Vagina (tissue), 2 donors: Measurements from ENCODE around the gene SEC22C. TPM values are rescaled to one million over a fixed set of nuclear protein-coding genes. Genes with fewer than 3 reads are reported as not detected.
"Not testable (repeated sequence)": the region's sequence is repeated elsewhere in the genome, so short reads cannot be mapped to it uniquely, and the experiment has no call there.

Experiments
- DNase-seq, 2 donors: peaks; one replicate each; pipeline ENCODE4 v3.0.0-alpha.2; 2017; ENCODE audit errors: extremely low spot score in 2 of 2
- H3K27ac ChIP-seq: fragments of 200-600 bp; sonication (generic); one replicate; pipeline ENCODE4 v1.5.1; 2019
- H3K27me3 ChIP-seq: fragments of 200-600 bp; sonication (generic); one replicate; pipeline ENCODE4 v1.5.1; 2019
- H3K36me3 ChIP-seq, 2 donors: fragments of 200-600 bp; sonication (generic); one replicate each; pipeline ENCODE4 v1.5.1; 2017 to 2019
- H3K4me1 ChIP-seq: fragments of 200-600 bp; sonication (generic); one replicate; pipeline ENCODE4 v1.5.1; 2019
- H3K4me3 ChIP-seq, 2 donors: fragments of 200-600 bp; sonication (generic); 1 replicate in 1 of 2; 2 replicates in 1 of 2; pipeline ENCODE4 v1.5.1; 2016 to 2019
- H3K9me3 ChIP-seq: fragments of 200-600 bp; sonication (generic); one replicate; pipeline ENCODE4 v1.5.1; 2019
- CTCF ChIP-seq, 3 experiments: fragments of 450-650 bp in 2 of 3; fragments of 200-600 bp in 1 of 3; sonication (generic) in 1 of 3; IDR thresholded peaks; one replicate each; pipeline ENCODE4 v1.5.1; 2017 to 2019; ENCODE audit warnings: antibody characterized with exemption in 3 of 3, mild to moderate bottlenecking in 2 of 3, moderate library complexity in 2 of 3
- POLR2A ChIP-seq, 2 donors: fragments of 450-650 bp; IDR thresholded peaks; one replicate each; pipeline ENCODE4 v1.6.1; 2017; ENCODE audit warnings: antibody characterized with exemption in 2 of 2, mild to moderate bottlenecking in 2 of 2, moderate library complexity in 2 of 2
- POLR2AphosphoS5 ChIP-seq, 2 donors: sonication (generic); formaldehyde crosslinking; IDR thresholded peaks; one replicate each; pipeline ENCODE4 v1.9.0; 2017; ENCODE audit warnings: antibody characterized with exemption in 2 of 2, mild to moderate bottlenecking in 2 of 2, low read depth in 1 of 2; ENCODE audit not compliant: insufficient read depth in 1 of 2
- intact Hi-C: fragments of 100-400 bp; cut with DNase I; formaldehyde crosslinking; loops from one replicate; pipeline ENCODE4 v1.15.1; 2023
- total RNA-seq: library from RNA; depleted of rRNA; stranded (reverse); fragments of >200 nt; gene quantifications from one replicate; pipeline ENCODE4 v1.2.3, GENCODE V29; 2016

The SEC22C gene
- total RNA-seq, 1 donor from 2014 or later, result 27.5 TPM

DNA sequence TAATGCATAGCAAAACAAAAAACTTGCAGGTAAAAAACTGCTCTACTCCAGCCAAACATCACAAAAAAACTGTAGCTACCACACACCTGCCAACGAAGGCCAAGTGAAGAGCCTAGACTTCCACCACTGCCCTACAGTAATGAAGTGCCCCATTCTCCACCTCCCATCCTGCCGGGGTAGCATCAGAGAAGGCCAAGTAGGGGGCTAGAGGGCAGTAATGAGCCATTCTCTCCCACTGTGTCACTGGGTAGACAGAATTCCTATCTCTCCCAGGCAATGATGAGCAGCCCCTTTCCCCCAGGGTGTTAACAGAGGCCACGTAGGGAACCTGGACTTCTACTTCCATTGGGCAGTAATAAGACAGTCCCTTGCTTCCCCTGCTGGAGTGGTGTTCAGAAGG, 9.5 kb downstream of the SEC22C start:
- H3K27ac ChIP-seq, result no peak overlapping the region
- H3K4me3 ChIP-seq, result no peak overlapping the region
- no peaks in the 10 kb centered on the region for H3K4me1 ChIP-seq
- no peaks in the 10 kb centered on the region for H3K9me3 ChIP-seq
- no peak for DNase-seq
- TF ChIP-seq CTCF (IDR thresholded peaks at IDR 0.05) (no peak), POLR2A (IDR thresholded peaks at IDR 0.05) (no peak), POLR2AphosphoS5 (IDR thresholded peaks at IDR 0.05; ENCODE audit: insufficient read depth in 1 of 2, low read depth in 1 of 2) (no peak)
- H3K36me3 ChIP-seq, result peaks cover 0 to 26% of the 10 kb centered on the region in 2 donors
- H3K27me3 ChIP-seq, result no peaks in the 10 kb centered on the region
- intact Hi-C loops, result no loop called here

GRCh38 chr3:42569593-42570142, 12.1 kb downstream of the SEC22C start:
- TF ChIP-seq CTCF (IDR thresholded peaks at IDR 0.05) (no peak), POLR2AphosphoS5 (IDR thresholded peaks at IDR 0.05; ENCODE audit: insufficient read depth in 1 of 2, low read depth in 1 of 2) (no peak), POLR2A (IDR thresholded peaks at IDR 0.05) (no peak)
- DNase-seq, result no peak
- no peaks in the 10 kb centered on the region for H3K4me1 ChIP-seq
- no peaks in the 10 kb centered on the region for H3K9me3 ChIP-seq
- intact Hi-C loops, result no loop called here
- H3K27ac ChIP-seq, result no peak overlapping the region
- no peak overlapping the region for H3K4me3 ChIP-seq
- H3K36me3 ChIP-seq, result peaks cover 0 to 43% of the 10 kb centered on the region in 2 donors
- no peaks in the 10 kb centered on the region for H3K27me3 ChIP-seq

DNA sequence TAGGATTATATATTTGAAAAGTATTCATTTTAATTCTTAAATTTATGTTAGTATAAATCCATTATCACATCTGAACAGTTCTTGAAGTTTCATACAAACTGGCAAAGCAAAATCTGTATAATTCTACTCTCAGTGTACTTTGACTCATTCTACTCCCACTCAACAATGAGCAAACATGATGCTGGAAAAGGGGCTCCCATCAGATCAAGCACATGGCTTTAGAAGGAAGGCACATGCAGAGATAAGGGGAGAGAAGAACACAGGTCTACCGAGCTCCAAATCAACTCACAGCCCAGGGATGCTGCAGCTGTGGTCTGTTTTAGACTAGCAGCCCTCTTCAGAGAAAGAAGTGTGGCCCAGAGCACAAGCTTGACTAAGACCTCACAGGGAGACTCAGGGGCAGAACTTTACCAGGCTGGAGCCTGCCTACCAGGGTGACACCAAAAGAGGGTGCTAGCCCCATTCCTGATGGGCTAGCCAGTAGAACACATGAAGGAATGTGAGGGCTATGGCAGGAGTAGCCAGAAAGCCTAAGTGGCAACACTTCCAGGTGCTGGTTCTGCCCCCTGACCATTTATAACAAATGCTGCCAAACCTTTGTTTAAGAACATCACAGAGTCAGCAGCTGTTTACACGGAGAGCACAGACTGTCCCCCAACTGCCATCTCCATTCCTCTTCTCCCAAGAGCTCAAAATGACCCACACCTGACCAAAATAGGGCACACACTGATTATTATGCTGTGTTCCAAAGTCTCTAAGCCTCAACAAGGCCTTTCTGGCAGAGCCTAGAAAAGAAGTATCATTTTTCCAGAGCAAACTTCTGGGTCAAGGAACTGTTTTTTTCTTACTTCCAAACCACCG, 19.5 kb downstream of the SEC22C start:
- H3K9me3 ChIP-seq, result no peaks in the 10 kb centered on the region

GRCh38 chr3:42557854-42558253, 23.9 kb downstream of the SEC22C start:
- no peaks in the 10 kb centered on the region for H3K27me3 ChIP-seq
- H3K4me1 ChIP-seq, result no peaks in the 10 kb centered on the region
- no peak overlapping the region for H3K27ac ChIP-seq
- peaks cover 0 to 84% of the 10 kb centered on the region in 2 donors for H3K36me3 ChIP-seq
- TF ChIP-seq POLR2AphosphoS5 (IDR thresholded peaks at IDR 0.05; ENCODE audit: insufficient read depth in 1 of 2, low read depth in 1 of 2) (no peak), CTCF (IDR thresholded peaks at IDR 0.05) (no peak), POLR2A (IDR thresholded peaks at IDR 0.05) (no peak)
- DNase-seq, result no peak
- no peak overlapping the region for H3K4me3 ChIP-seq
- no peaks in the 10 kb centered on the region for H3K9me3 ChIP-seq
- intact Hi-C loops, result no loop called here

More for the DNA sequence above, 19.5 kb downstream of the SEC22C start:
- TF ChIP-seq POLR2A (IDR thresholded peaks at IDR 0.05) (no peak), CTCF (IDR thresholded peaks at IDR 0.05) (no peak), POLR2AphosphoS5 (IDR thresholded peaks at IDR 0.05; ENCODE audit: insufficient read depth in 1 of 2, low read depth in 1 of 2) (no peak)
- H3K27ac ChIP-seq, result no peak overlapping the region
- H3K36me3 ChIP-seq, result peaks cover 0 to 77% of the 10 kb centered on the region in 2 donors
- intact Hi-C loops, result no loop called here
- no peaks in the 10 kb centered on the region for H3K27me3 ChIP-seq
- H3K4me1 ChIP-seq, result no peaks in the 10 kb centered on the region
- no peak overlapping the region for H3K4me3 ChIP-seq
- no peak for DNase-seq

DNA sequence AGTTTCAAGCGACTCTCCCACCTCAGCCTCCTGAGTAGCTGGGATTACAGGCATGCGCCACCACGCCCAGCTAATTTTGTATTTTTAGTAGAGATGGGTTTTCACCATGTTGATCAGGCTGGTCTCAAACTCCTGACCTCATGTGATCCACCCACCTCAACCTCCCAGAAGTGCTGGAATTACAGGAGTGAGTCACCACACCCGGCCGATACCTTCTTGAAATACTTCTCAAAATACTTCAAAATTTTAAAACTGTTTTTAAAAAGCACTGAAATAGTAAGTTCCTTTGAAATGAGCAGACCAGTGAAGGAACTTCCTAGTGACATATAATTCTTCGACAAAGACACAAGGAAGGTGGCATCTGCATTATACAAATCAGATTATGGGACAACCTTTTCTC, 24.9 kb downstream of the SEC22C start:
- H3K27me3 ChIP-seq, DNase-seq, H3K27ac ChIP-seq, intact Hi-C loops, H3K4me1 ChIP-seq, H3K4me3 ChIP-seq, H3K9me3 ChIP-seq: not testable (repeated sequence)
- peaks cover 0 to 75% of the 10 kb centered on the region in 2 donors for H3K36me3 ChIP-seq
